Activated CD4-positive, alpha-beta T cell treated with anti-CD3 and anti-CD28 coated beads, Interleukin-2, Interleukin-6, amounts not matched to agents 100 ng/mL and 50 ng/mL, durations not matched to agents 16 hours and 8 hours (primary cell): ENCODE measurements around the gene GPBP1L1.
"Not testable (repeated sequence)": the region's sequence is repeated elsewhere in the genome, so short reads cannot be mapped to it uniquely, and the experiment has no call there.

Experiments used
- DNase-seq: peaks from one replicate; pipeline ENCODE4 v3.0.0-alpha.2; 2020

The GPBP1L1 gene

GRCh38 chr1:45629035-45629434 lies 57.3 kb downstream of the GPBP1L1 start:
- DNase-seq, result no peak

GRCh38 chr1:45623972-45624371 lies 62.4 kb downstream of the GPBP1L1 start, which contains the start of gene CCDC17:
Gene CCDC17 (minus strand): TSS chr1:45624054. CDS start chr1:45623909, 145 bp downstream.
- no peak for DNase-seq

GRCh38 chr1:45622524-45623394 lies 63.6 kb downstream of the GPBP1L1 start:
- no peak for DNase-seq

GRCh38 chr1:45621895-45622523 lies 64.3 kb downstream of the GPBP1L1 start:
- DNase-seq, result no peak

GRCh38 chr1:45621501-45621836 lies 64.9 kb downstream of the GPBP1L1 start:
- no peak for DNase-seq

- no peak for DNase-seq
Observed at GRCh38 chr1:45620588-45621500, 65.5 kb downstream of the GPBP1L1 start.

GRCh38 chr1:45619149-45619921 lies 67.0 kb downstream of the GPBP1L1 start:
- no peak for DNase-seq

- no peak for DNase-seq
Observed at GRCh38 chr1:45617618-45618017, 68.7 kb downstream of the GPBP1L1 start.

GRCh38 chr1:45615885-45616284 lies 70.4 kb downstream of the GPBP1L1 start:
- DNase-seq, result no peak

- no peak for DNase-seq
Observed at GRCh38 chr1:45612941-45613579, 73.3 kb downstream of the GPBP1L1 start.

- DNase-seq, result no peak
Observed at GRCh38 chr1:45610589-45611226, 75.6 kb downstream of the GPBP1L1 start.

- DNase-seq, result no peak
Observed at GRCh38 chr1:45608175-45609156, 77.9 kb downstream of the GPBP1L1 start.

- no peak for DNase-seq
Observed at GRCh38 chr1:45607404-45608074, 78.8 kb downstream of the GPBP1L1 start.

- DNase-seq, result no peak
Observed at GRCh38 chr1:45604239-45604638, 82.1 kb downstream of the GPBP1L1 start.

GRCh38 chr1:45596765-45597164 lies 89.6 kb downstream of the GPBP1L1 start:
- DNase-seq, result not testable (repeated sequence)

GRCh38 chr1:45594412-45594811 lies 91.9 kb downstream of the GPBP1L1 start:
- DNase-seq, result no peak

- no peak for DNase-seq
Observed at GRCh38 chr1:45589861-45590260, 96.5 kb downstream of the GPBP1L1 start.

- DNase-seq, result no peak
Observed at GRCh38 chr1:45586769-45587168, 99.6 kb downstream of the GPBP1L1 start.

GRCh38 chr1:45585496-45586075 lies 100.7 kb downstream of the GPBP1L1 start:
- no peak for DNase-seq
